GM19328 (cell line): Measurements from ENCODE around the gene ZNF335.
A peak's percentile ranks its signal among the peaks of the same experiment; 100 is the strongest.
"Not testable (repeated sequence)": the region's sequence is repeated elsewhere in the genome, so short reads cannot be mapped to it uniquely, and the experiment has no call there.

Experiments
- ATAC-seq: cut with Tn5 transposase; IDR thresholded peaks from one replicate; pipeline ENCODE4 v1.9.1; 2021; ENCODE audit warnings: mild to moderate bottlenecking, moderate library complexity; ENCODE audit not compliant: unreplicated experiment

The ZNF335 gene

DNA sequence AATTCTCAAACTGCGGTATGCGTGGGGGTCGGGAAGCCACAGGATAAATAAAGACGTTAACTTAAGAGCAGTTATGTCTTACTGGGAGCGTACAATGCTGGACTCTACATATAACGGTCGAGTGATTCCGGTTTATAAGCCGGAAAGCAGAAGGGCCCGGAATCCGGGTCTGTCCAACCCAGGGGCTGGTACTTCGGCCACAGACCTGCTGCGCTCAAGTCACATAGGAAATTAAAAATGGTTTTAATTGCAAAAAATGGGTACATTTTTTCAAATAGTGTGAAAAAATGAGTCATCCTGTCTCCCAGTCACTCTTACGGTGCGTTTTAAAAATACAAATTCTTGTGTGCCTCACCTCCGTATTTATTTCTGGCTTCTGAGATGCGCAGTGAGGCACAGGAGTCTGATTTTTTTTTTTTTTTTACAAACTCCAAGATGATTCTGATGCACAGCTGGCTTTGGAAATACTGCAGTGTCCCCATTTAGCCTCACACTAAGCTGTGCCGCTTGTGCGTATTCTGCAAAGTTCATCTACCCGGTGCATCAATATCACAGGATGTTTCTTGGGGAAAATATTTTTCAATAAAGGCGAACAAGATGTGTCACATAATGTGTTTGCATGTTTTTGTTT, 36.5 kb downstream of the ZNF335 start:
- no peak for ATAC-seq

DNA sequence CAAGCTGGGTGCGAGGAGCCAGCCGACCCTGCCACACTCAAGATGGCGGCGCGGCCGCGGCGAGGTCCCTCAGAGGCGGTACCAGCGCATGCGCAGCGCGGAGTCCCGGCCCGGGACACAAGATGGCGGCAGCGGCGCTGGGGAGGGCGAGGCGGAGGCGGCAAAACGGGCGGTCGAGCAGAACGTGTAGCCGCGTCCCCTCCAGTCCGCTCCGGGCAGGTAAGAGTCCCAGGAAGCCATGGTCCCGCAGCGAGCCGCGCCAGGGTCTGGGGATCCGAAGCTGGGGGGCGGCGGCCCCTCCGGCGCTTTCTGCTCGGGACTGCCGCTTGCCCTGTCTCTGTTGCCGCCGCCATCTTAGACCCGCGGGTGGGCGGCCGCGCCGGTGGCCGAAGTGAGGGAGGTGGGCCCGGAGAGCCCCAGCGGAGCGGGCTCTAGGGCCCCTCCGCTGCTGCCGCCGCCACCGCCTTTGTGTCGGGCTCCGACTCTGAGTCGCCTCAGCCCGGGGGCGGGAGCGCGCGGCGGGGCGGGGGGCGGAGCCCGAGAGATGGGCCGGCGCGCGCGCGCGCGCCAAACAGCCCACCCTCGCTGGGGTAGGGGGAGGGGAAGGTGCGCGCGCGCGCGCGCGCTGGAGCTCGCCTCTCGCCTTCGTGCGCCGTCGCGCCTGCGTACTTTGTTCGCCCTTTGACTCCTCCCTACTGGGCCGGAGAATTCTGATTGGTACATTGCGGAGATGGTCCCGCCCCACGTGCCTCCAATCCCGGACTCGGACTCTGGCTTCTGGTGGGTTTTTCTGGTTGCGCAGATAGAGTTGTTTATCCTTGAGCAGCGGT, 37.2 kb downstream of the ZNF335 start, which contains the start of gene PCIF1:
PCIF1 (plus strand) TSS at position 98 of the 830 bp plus-strand sequence. CDS start 4,317 bp downstream, outside the sequence.
- peak; percentile 82 for ATAC-seq

DNA sequence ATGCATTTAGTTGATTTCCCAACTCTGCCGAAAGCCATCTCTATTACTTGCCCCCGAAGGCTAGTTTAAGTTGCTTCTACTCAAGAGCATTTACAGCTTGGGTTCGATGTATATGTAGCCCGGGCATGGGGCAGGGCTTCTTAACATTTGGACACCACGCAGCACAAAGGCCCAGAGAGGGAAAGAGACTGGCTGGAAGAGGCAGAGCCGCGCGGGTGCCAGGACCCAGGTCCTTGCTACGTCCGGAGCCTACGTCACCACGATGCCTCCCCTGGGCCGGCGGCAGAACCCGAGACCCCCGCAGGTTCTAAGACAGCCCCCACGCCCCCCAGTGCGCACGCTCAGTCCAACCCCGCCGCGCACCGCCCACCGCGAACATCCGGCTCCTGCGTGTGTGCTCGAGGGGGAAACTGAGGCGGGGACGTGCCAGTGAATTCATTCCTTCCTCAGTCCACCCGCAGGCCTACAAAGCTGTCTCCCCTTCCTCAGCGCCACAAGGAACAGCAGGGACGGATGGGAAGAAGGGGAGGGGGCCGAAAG, 37.9 kb downstream of the ZNF335 start:
- ATAC-seq: peak; percentile 8

DNA sequence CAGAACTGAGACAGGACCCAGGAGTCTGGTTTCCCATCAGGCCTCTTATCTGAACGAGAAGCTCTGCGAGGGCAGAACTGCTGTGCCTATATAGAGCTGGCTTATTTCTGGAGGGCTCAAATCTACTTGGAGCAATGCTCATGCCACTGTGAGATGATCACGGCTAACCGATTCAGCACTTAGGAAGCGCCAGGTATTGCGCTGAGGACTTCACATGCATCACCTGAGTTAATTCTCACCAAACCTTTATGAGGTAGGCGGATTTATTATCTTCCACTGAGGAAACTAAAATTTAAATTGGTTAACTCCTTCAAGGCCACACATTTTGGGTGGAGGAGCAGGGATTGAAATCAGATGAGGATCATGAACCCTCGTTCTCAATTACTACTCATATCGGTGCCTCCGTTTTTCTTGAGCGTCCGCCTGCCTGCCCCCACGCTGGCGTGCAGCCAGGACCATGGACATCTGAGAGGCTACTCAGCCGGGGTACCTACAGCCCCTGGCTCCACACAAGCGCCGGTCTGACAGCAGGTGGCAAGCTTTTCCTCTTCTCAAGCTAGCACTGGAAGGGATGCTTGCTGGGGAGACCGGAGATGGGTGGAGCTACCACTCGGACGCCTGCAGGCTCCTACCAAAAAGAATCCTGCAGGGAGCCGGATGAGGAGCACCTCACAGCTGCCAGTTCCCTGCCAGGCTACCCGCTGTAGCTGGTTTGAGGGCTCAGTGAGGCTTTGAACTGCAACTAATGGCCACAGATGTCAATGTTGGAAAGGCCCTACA, 38.5 kb downstream of the ZNF335 start:
- no peak for ATAC-seq

DNA sequence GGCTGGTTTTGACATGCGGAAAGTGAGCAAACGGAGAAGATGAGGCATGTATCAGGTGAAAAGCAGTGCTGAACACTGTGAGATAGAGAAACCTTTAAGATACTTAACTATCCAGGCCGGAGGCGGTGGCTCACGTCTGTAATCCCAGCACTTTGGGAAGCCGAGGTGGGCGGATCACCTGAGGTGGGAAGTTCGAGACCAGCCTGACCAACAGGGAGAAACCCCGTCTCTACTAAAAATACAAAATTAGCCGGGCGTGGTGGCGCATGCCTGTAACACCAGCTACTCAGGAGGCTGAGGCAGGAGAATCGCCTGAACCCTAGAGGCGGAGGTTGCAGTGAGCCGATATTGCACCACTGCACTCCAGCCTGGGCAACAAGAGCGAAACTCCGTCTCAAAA, 40.3 kb downstream of the ZNF335 start:
- not testable (repeated sequence) for ATAC-seq

DNA sequence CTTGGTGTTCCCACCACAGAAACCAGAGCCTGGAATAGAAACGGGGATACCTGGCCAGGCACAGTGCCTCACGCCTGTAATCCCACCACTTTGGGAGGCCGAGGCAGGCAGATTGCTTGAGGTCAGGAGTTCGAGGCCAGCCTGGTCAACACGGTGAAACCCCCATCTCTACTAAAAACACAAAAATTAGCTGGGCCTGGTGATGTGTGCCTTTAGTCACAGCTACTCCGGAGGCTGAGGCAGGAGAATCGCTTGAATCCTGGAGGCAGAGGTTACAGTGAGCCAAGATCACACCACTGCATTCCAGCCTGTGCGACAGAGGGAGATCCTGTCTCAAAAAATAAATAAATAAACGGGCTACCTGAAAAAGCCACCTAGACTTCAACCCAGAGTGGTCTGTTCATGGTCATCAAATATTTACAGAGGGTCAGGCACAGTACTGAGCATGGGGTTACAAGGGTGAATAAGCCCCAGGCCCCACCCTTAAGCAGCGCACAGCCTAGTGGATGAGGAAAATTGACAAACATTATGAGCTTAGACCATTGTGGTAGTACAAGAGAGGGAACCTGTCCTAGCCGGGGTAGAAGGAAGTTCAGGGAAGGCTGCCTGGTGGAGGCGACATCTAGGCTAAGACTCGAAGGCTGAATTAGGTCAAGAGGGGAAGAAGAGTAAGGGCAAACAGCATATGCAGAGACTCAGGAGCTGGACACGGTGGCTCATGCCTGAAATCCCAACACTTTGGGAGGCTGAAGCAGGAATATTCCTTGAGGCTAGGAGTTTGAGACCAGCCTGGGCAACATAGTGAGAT, 44.7 kb downstream of the ZNF335 start:
- ATAC-seq: no peak

DNA sequence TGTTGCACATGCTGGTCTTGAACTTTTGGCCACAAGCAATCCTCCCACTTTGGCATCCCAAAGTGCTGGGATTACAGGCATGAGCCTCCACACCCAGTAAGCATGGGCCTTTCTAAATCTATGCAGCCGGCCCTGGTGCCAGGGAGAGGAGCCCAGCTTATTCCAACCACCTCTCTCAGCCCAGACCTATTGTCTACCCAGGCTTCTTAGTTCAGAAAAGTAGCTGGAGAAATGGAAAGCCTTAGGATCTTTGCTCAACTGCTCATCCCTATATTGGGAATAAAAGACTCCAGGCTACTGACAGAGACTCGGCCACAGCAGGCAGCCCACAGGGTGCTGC, 45.3 kb downstream of the ZNF335 start:
- no peak for ATAC-seq

DNA sequence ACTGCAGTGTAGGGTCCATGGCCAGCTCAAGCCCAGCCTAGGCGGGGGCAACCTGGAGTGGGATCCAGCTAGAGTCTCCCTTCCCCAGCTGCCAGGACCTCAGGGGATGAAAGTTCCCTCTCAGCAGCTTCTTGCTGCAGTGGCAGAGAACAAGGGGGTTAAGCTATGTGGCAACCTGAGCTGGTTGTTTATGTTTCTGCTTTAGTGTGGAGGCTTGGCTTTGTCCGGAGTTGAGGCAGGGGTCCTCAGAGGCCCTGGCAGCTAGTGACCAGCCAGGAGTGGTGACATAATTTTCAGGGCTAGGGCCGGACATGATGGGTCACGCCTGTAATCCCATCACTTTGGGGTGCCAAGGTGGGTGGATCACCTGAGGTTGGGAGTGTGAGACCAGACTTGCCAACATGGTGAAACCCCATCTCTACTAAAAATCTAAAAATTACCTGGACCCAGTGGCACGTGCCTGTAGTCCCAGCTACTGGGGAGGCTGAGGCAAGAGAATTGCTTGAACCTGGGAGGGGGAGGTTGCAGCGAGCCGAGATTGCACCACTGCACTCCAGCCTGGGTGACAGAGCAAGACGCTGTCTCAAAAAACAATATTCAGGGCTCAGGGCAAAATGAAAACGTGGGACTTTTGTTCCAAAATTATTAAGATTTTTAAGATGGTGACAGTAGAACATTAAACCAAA, 46.0 kb downstream of the ZNF335 start:
- no peak for ATAC-seq

DNA sequence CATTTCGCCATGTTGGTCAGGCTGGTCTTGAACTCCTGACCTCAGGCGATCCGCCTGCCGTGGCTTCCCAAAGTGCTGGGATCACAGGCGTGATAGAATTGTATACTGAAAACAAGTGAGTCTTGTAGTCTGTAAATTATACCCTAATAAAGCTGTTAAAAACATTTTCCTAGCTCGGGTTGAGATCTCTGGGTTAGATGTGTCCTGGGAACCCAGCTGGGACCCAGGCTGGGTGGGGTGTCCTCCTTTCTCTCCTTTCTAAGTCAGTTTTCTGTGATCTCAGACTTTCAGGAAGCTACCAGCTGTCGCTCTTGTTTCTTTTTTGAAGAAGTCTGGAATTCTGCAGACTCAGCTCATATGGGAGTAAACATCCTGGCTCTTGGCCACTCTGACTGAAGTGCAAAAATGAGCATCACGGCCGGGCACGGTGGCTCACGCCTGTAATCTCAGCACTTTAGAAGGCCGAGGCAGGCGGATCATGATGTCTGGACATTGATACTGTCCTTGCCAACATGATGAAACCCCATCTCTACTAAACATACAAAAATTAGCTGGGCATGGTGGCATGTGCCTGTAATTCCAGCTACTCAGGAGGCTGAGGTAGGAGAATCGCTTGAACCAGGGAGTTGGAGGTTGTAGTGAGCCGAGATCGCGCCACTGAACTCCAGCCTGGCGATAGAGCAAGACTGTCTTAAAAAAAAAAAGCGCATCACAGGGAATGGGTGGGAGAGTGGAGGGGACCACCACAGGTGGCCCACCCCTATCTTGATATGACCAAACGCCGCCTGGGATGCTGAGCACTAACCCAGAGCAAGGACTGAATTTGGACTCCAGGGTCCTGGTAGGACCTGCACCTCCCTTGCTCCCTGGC, 47.4 kb downstream of the ZNF335 start:
- no peak for ATAC-seq

DNA sequence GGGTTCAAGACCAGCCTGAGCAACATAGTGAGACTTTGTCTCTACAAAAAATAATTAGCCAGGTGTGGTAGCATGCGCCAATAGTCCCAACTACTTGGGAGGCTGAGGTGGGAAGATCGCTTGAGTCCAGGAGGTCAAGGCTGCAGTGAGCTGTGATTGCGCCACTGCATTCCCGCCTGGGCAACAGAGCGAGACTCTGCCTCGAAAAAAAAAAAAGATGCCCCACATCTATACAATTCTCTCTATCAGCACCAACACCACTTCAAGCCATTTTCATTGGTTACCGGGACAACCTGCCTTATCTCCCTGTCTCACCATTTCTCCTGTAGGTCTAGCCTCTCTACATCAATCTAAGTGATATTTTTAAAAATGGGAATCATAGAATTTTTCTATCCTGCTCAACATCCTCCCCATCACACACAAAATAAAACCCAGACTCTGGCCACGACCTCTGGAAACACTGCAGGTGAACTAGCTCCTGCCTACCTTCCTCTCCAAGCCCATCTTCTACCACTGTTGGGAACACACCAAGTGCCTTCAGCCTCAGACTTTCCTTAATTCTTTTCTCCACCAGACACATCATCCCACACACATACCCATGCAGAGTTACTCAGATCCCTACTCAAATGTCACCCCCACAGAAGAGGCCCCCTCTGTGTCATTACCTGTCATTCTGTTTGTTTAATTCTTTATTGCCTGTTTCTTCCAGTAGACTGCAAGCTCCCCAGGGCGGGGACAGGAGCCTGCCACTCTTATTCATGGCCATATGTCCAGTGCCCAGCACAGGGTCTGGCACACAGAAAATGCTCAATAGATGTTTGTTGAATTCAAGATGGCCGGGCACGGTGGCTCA, 50.4 kb downstream of the ZNF335 start:
- no peak for ATAC-seq

DNA sequence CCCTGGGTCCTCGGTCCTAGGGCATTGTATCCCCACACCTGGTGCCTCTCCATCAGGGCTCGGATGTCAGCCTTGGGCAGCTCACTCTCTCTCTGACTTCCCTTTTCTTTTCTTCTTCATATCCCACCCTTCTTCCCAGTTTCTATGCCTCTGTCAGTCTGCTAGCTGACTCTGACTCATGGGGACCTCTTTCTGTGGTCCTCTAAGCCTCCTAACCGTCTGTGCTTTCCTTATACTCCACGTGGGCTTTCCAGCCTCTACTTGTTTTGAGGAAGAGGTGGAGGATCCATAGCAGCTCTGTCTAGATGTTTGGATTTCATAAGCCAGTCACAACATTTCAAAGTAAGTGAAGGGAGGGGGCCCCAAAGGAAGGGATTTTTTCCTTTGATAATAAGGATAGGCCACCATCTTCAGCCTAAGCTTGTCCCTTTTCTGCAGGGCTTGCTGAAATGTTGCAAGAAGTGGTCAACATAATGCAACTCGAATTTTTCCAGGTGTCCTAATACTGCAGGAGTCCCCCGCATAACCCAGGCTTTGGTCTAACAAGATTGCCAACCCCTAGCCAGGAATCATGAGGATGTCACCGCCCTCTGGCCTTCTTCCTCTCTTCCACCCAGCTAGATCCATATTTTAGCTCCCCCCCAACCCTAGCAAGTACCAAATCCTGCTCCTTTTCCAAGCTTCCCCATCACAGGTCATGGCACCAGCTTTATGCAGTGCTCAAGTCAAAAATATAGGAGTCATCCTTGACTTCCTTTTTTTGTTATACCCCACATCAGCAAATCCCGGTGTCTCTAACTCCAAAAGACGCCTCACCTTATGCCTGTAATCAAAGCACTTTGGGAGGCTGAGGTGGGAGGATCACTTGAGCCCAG, 51.3 kb downstream of the ZNF335 start:
- ATAC-seq: no peak

DNA sequence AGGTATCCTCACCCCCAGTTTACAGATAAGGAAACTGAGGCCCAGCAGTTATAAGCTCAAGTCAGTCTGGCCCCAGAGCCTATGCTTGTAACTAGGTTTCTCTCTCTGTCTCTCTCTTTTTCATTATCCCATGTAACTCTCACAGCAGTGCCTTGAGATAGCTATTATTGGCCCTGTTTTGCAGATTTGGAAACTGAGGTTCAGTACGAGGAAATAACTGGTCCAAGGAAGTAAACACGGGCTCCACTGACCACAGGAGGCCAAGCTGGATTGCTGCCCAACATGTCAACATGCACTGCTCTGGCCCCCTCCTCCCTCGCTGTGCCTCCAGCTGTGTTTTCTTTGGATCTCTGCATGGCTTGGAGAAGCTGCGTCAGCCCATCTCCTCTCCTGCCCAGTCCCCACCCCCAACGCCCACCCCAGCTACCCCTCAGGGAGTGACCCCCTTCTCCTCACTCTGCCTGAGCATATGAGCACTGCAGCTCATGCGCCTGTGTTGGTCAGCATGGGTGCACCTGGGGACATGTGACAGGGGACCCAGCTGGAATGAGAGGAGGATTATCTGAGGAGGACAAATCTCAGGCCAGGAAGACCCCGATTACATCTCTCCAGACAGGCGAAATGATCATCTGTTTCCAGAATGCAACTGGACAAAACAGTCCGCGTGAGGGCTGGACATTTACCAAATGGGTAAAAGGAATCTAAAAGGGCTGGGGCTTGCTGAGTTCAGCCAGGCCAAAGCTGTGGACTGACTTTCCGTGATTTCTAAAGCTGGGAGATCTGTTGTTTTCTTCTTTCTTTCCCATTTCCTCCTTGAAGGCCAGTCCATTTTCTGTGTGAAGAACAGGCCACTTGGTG, 52.2 kb downstream of the ZNF335 start:
- no peak for ATAC-seq

DNA sequence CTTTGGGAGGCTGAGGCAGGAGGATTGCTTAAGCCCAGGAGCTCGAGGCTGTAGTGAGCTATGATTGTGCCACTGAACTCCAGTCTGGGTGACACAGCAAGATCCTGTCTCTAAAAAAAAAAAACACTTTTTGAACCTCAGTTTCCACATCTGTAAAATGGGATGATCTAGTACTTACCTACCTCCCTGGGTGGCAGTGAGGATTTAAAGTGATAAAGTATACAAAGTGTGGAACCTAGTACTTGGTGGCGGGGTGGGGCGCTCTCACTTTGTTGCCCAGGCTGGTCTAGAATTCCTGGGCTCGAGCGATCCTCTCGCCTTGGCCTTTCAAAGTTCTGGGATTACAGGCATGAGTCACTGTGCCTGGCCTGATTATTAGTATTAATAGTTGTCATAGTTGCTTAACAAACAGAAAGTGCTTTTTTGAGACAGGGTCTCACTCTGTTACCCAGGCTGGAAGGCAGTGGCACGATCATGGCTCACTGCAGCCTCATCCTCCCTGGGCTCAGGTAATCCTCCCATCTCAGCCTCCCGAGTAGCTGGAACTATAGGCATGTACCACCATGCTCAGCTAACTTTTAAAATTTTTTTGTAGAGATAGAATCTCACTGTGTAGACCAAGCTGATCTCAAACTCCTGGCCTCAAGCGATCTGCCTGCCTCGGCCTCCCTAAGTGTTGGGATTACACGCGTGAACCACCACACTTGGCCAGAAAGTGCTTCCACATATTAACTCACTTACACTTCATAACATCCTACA, 53.0 kb downstream of the ZNF335 start:
- no peak for ATAC-seq

DNA sequence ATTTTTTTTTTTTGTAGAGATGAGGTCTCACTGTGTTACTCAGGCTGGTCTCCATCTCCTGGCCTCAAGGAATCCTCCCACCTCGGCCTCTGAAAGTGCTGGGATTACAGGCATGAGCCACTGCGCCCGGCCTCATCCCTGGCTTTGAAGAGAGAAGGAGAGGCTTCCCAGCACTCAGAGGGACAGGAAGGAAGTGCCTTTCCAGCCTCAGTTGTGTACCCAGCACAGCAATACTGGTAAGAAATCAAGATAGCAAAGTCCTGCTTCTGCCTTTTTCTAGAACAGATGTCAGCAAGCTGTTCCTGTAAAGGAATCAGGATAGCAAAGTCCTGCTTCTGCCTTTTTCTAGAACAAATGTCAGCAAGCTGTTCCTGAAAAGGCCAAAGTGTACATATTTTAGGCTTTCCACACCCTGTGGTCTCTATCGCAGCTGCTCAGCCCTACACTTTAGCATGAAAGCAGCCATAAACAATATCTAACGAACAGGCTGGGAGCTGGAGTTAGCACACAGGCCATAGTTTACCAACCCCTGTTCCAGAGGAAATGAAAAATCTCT, 53.7 kb downstream of the ZNF335 start:
- ATAC-seq: no peak

DNA sequence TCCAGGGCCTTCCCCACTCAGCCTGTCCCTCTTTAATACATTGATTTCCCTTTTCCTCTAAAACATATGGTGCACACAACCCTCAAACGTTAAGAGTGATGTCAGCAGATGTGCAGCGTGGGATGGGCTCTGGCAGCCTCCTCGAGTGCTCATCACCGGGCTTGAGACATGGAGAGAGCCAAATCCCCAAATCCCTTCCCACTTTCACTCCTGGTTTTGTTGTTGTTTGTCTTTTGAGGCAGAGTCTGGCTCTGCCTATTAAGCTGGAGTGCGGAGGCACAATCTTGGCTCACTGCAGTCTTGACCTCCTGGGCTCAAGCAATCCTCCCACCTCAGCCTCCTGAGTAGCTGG, 54.2 kb downstream of the ZNF335 start:
- ATAC-seq: no peak
